Measurements from ENCODE around the gene OTOF.

GRCh38 chr2:26456440-26457250 is 21.3 kb downstream of the OTOF start:
- TF ChIP-seq CTCF (IDR thresholded peaks at IDR 0.05), result no peak
- no peak for TF ChIP-seq RFX5 (IDR thresholded peaks at IDR 0.05)
- no peak for TF ChIP-seq MAX (IDR thresholded peaks at IDR 0.05)
- no peak for TF ChIP-seq MAZ (IDR thresholded peaks at IDR 0.05; ENCODE audit: borderline replicate concordance, low read depth, low read length)
- no peak for TF ChIP-seq POLR2A (IDR thresholded peaks at IDR 0.05; ENCODE audit: low read length)
- TF ChIP-seq MAFK (IDR thresholded peaks at IDR 0.05; ENCODE audit: partially characterized antibody), result no peak
- TF ChIP-seq SMC3 (IDR thresholded peaks at IDR 0.05), result no peak
- no peak for TF ChIP-seq POLR2AphosphoS2 (conservative IDR thresholded peaks at IDR 0.05; ENCODE audit: low read length)
- TF ChIP-seq ZNF302 (CRISPR knock-in tag; IDR thresholded peaks at IDR 0.05), result no peak
- TF ChIP-seq HMGXB4 (CRISPR knock-in tag; IDR thresholded peaks at IDR 0.05; ENCODE audit: borderline replicate concordance), result no peak
- TF ChIP-seq USF2 (IDR thresholded peaks at IDR 0.05), result no peak
- no peak for TF ChIP-seq RAD21 (conservative IDR thresholded peaks at IDR 0.05 in 1 of 2, IDR thresholded peaks at IDR 0.05 in 1 of 2)
- no peak for TF ChIP-seq ZFP36 (IDR thresholded peaks at IDR 0.05; ENCODE audit: borderline replicate concordance, partially characterized antibody)

Measured in A549 (cell line).